Measurements from ENCODE around the gene IL27RA.

- TF ChIP-seq CTCF (conservative IDR thresholded peaks at IDR 0.05; ENCODE audit: low read depth in 2 of 2) (peak; percentile 48 to 73), EZH2 (IDR thresholded peaks at IDR 0.05; ENCODE audit: low read depth, unreplicated experiment) (no peak), POLR2AphosphoS5 (IDR thresholded peaks at IDR 0.05; ENCODE audit: low read depth) (no peak), EZH2phosphoT487 (IDR thresholded peaks at IDR 0.05; ENCODE audit: unreplicated experiment) (no peak), ETS1 (IDR thresholded peaks at IDR 0.05) (no peak), STAT1 (IDR thresholded peaks at IDR 0.05; ENCODE audit: unreplicated experiment) (no peak)
These were observed 66.1 kb downstream of the IL27RA start for GRCh38 chr19:14097532-14098151.

All from GM23338 (cell line).